ENCODE measurements around the gene FXYD3. TPM values are rescaled to one million over a fixed set of nuclear protein-coding genes. Genes with fewer than 3 reads are reported as not detected.

Gene FXYD3
- total and polyA plus RNA-seq, 2 of the 13 experiments (the other 11 are each of a cell fraction or from before 2014, with no cell fraction given), result 4.9 TPM; not detected in 1

GRCh38 chr19:35135389-35135909 lies 19.8 kb downstream of the FXYD3 start (continued):
- TF ChIP-seq ZBTB8A (CRISPR knock-in tag; IDR thresholded peaks at IDR 0.05; ENCODE audit: borderline replicate concordance, low read depth), result no peak
- TF ChIP-seq CBX5 (CRISPR knock-in tag; IDR thresholded peaks at IDR 0.05; ENCODE audit: borderline replicate concordance), result no peak
- no peak for TF ChIP-seq ZFP37 (CRISPR knock-in tag; IDR thresholded peaks at IDR 0.05; ENCODE audit: borderline replicate concordance)
- TF ChIP-seq SYNCRIP (IDR thresholded peaks at IDR 0.05; ENCODE audit: insufficient read depth, low read depth, low read length), result no peak
- TF ChIP-seq CENPX (CRISPR knock-in tag; IDR thresholded peaks at IDR 0.05), result no peak
- no peak for TF ChIP-seq ZNF431 (CRISPR knock-in tag; IDR thresholded peaks at IDR 0.05; ENCODE audit: borderline replicate concordance, low read depth)
- TF ChIP-seq ZNF615 (CRISPR knock-in tag; IDR thresholded peaks at IDR 0.05; ENCODE audit: borderline replicate concordance), result no peak
- 0 out of 2 replicates have a peak, but pooled peaks have one; percentile 26 for TF ChIP-seq NCOR1 (IDR thresholded peaks at IDR 0.05; ENCODE audit: borderline replicate concordance, low read length)
- TF ChIP-seq NPAS2 (CRISPR knock-in tag; IDR thresholded peaks at IDR 0.05; ENCODE audit: borderline replicate concordance), result no peak
- TF ChIP-seq USF2 (IDR thresholded peaks at IDR 0.05; ENCODE audit: low read depth, low read length), result no peak
- no peak for TF ChIP-seq USF2 (CRISPR knock-in tag; IDR thresholded peaks at IDR 0.05; ENCODE audit: borderline replicate concordance)
- no peak for TF ChIP-seq HOMEZ (CRISPR knock-in tag; IDR thresholded peaks at IDR 0.05; ENCODE audit: low read depth)
- no peak for TF ChIP-seq ZNF503 (CRISPR knock-in tag; IDR thresholded peaks at IDR 0.05)
- no peak for TF ChIP-seq SALL2 (CRISPR knock-in tag; IDR thresholded peaks at IDR 0.05)
- TF ChIP-seq ZFP1 (CRISPR knock-in tag; IDR thresholded peaks at IDR 0.05), result peak; percentile 47; the same call in 1 of the 2 replicates
- TF ChIP-seq ZNF879 (CRISPR knock-in tag; IDR thresholded peaks at IDR 0.05), result no peak
- TF ChIP-seq SNAI1 (CRISPR knock-in tag; IDR thresholded peaks at IDR 0.05; ENCODE audit: borderline replicate concordance), result no peak
- TF ChIP-seq MATR3 (CRISPR knock-in tag; IDR thresholded peaks at IDR 0.05), result no peak
- no peak for TF ChIP-seq JDP2 (CRISPR knock-in tag; IDR thresholded peaks at IDR 0.05; ENCODE audit: borderline replicate concordance)
- no peak for TF ChIP-seq SRF (IDR thresholded peaks at IDR 0.05; ENCODE audit: low read depth, low read length)
- TF ChIP-seq DMTF1 (CRISPR knock-in tag; IDR thresholded peaks at IDR 0.05), result no peak
- TF ChIP-seq PBX3 (CRISPR knock-in tag; IDR thresholded peaks at IDR 0.05; ENCODE audit: borderline replicate concordance), result no peak
